HepG2 (cell line): ENCODE measurements around the gene RSPRY1. TPM values are rescaled to one million over a fixed set of nuclear protein-coding genes. Genes with fewer than 3 reads are reported as not detected.

Experiments used
- ATRX ChIP-seq: sonication (generic); formaldehyde crosslinking; IDR thresholded peaks from 2 replicates; pipeline ENCODE4 v1.4.0; 2020; ENCODE audit warnings: missing genetic modification reagents, borderline replicate concordance
- FOXJ3 ChIP-seq: sonication (generic); formaldehyde crosslinking; IDR thresholded peaks from 2 replicates; pipeline ENCODE4 v1.4.0; 2020; ENCODE audit warnings: missing genetic modification reagents, mild to moderate bottlenecking, borderline replicate concordance
- GABPB1 ChIP-seq: IDR thresholded peaks from 2 replicates; pipeline ENCODE4 v1.6.1; 2016; ENCODE audit warnings: mild to moderate bottlenecking, missing genetic modification reagents, moderate library complexity, missing compliant biosample characterization
- JARID2 ChIP-seq: sonication (generic); formaldehyde crosslinking; IDR thresholded peaks from 2 replicates; pipeline ENCODE4 v1.8.1; 2023; ENCODE audit warnings: missing genetic modification reagents, inconsistent platforms; ENCODE audit not compliant: insufficient replicate concordance
- JUNB ChIP-seq: sonication (generic); formaldehyde crosslinking; IDR thresholded peaks from 2 replicates; pipeline ENCODE4 v1.8.0; 2022; ENCODE audit warnings: missing genetic modification reagents, mild to moderate bottlenecking, borderline replicate concordance
- KDM4B ChIP-seq: sonication (generic); formaldehyde crosslinking; IDR thresholded peaks from 2 replicates; pipeline ENCODE4 v1.4.0; 2020; ENCODE audit warnings: missing genetic modification reagents
- KLF6 ChIP-seq: IDR thresholded peaks from 2 replicates; pipeline ENCODE4 v1.8.0; 2016; ENCODE audit warnings: missing biosample characterization, missing genetic modification reagents
- POLR2A ChIP-seq, 2 experiments: IDR thresholded peaks; 2 replicates each; pipeline ENCODE4 v1.6.1; 2011; ENCODE audit warnings: low read depth in 2 of 2, low read length in 2 of 2, mild to moderate bottlenecking in 1 of 2, moderate library complexity in 1 of 2; ENCODE audit not compliant: insufficient read depth in 1 of 2
- SP5 ChIP-seq: IDR thresholded peaks from 2 replicates; pipeline ENCODE4 v1.6.1; 2016; ENCODE audit warnings: low read depth, borderline replicate concordance
- TRAFD1 ChIP-seq: sonication (generic); formaldehyde crosslinking; IDR thresholded peaks from 2 replicates; pipeline ENCODE4 v1.5.1; 2020; ENCODE audit warnings: missing genetic modification reagents, mild to moderate bottlenecking, borderline replicate concordance
- ZBTB10 ChIP-seq: sonication (generic); formaldehyde crosslinking; IDR thresholded peaks from 2 replicates; pipeline ENCODE4 v1.4.0; 2020; ENCODE audit warnings: missing genetic modification reagents, borderline replicate concordance
- ZFX ChIP-seq: sonication (generic); formaldehyde crosslinking; IDR thresholded peaks from 2 replicates; pipeline ENCODE4 v1.4.0; 2020; ENCODE audit warnings: mild to moderate bottlenecking, low read depth, missing genetic modification reagents, moderate library complexity
- ZNF207 ChIP-seq: fragments of 450-650 bp; IDR thresholded peaks from 2 replicates; pipeline ENCODE4 v1.6.1; 2016; ENCODE audit warnings: antibody characterized with exemption, borderline replicate concordance
- ZNF615 ChIP-seq: sonication (generic); formaldehyde crosslinking; IDR thresholded peaks from 2 replicates; pipeline ENCODE4 v1.5.0; 2020; ENCODE audit warnings: mild to moderate bottlenecking, missing genetic modification reagents, borderline replicate concordance
- ZNF83 ChIP-seq: sonication (generic); formaldehyde crosslinking; IDR thresholded peaks from 2 replicates; pipeline ENCODE4 v1.4.0; 2020; ENCODE audit warnings: missing genetic modification reagents, mild to moderate bottlenecking, borderline replicate concordance
- ZSCAN9 ChIP-seq: IDR thresholded peaks from 2 replicates; pipeline ENCODE4 v1.6.1; 2016; ENCODE audit warnings: borderline replicate concordance
- polyA plus RNA-seq, 8 experiments: library from polyadenylated mRNA; depleted of rRNA in 3 of 8; stranded (reverse) in 7 of 8; unstranded in 1 of 8; fragments of >200 nt; fragmentation: Illumina TruSeq in 4 of 8; extraction: Trizol in 4 of 8; gene quantifications; 2 replicates each; pipeline versions ENCODE4 v1.2.1 to v1.2.3, GENCODE V29; 2011 to 2016; ENCODE audit warnings: low read depth in 4 of 8, missing spikeins in 1 of 8, mixed read lengths in 1 of 8; ENCODE audit not compliant: insufficient read depth in 1 of 8
- total RNA-seq, 5 experiments: library from RNA; depleted of rRNA; stranded (reverse); fragments of >200 nt; fragmentation: Illumina TruSeq; extraction: Trizol; gene quantifications; 2 replicates each; pipeline ENCODE4 v1.2.3, GENCODE V29; 2016; ENCODE audit warnings: low read depth in 1 of 5
- TF ChIP-seq, protein P1 (sequence below): sonication (generic); formaldehyde crosslinking; IDR thresholded peaks from 2 replicates; pipeline ENCODE4 v1.4.0; 2020; ENCODE audit warnings: missing genetic modification reagents
- TF ChIP-seq, protein P2 (sequence below): IDR thresholded peaks from 2 replicates; pipeline ENCODE4 v1.6.1; 2016; ENCODE audit warnings: control low read depth
- TF ChIP-seq, protein P3 (sequence below): sonication (generic); formaldehyde crosslinking; IDR thresholded peaks from 2 replicates; pipeline ENCODE4 v1.4.0; 2020; ENCODE audit warnings: missing genetic modification reagents

RSPRY1 gene
- total and polyA plus RNA-seq, 2 of the 13 experiments (the other 11 are each of a cell fraction or from before 2014, with no cell fraction given), result 53.4 to 61.0 TPM

GRCh38 chr16:57185945-57186871 lies at the start of gene RSPRY1, which contains the start of gene PSME3IP1 (continued):
- peak; percentile 82 for TF ChIP-seq ZFX (CRISPR knock-in tag)
- no peak for TF ChIP-seq JUNB (CRISPR knock-in tag)
- TF ChIP-seq ATRX (CRISPR knock-in tag), result no peak
- TF ChIP-seq ZNF615 (CRISPR knock-in tag), result no peak
- no peak for TF ChIP-seq KDM4B
- TF ChIP-seq, protein P1, sequence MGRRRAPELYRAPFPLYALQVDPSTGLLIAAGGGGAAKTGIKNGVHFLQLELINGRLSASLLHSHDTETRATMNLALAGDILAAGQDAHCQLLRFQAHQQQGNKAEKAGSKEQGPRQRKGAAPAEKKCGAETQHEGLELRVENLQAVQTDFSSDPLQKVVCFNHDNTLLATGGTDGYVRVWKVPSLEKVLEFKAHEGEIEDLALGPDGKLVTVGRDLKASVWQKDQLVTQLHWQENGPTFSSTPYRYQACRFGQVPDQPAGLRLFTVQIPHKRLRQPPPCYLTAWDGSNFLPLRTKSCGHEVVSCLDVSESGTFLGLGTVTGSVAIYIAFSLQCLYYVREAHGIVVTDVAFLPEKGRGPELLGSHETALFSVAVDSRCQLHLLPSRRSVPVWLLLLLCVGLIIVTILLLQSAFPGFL, result no peak
- TF ChIP-seq SP5 (CRISPR knock-in tag), result peak; percentile 58; the same call in 1 of the 2 replicates
- TF ChIP-seq, protein P2, sequence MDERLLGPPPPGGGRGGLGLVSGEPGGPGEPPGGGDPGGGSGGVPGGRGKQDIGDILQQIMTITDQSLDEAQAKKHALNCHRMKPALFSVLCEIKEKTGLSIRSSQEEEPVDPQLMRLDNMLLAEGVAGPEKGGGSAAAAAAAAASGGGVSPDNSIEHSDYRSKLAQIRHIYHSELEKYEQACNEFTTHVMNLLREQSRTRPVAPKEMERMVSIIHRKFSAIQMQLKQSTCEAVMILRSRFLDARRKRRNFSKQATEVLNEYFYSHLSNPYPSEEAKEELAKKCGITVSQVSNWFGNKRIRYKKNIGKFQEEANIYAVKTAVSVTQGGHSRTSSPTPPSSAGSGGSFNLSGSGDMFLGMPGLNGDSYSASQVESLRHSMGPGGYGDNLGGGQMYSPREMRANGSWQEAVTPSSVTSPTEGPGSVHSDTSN, result no peak; the same call in 1 of the 2 replicates
- peak; percentile 75 to 94 for TF ChIP-seq POLR2A (IDR thresholded peaks at IDR 0.05; ENCODE audit: insufficient read depth in 1 of 2, low read depth in 2 of 2, low read length in 2 of 2)
- TF ChIP-seq TRAFD1 (CRISPR knock-in tag), result no peak
- no peak for TF ChIP-seq JARID2
- TF ChIP-seq, protein P3, sequence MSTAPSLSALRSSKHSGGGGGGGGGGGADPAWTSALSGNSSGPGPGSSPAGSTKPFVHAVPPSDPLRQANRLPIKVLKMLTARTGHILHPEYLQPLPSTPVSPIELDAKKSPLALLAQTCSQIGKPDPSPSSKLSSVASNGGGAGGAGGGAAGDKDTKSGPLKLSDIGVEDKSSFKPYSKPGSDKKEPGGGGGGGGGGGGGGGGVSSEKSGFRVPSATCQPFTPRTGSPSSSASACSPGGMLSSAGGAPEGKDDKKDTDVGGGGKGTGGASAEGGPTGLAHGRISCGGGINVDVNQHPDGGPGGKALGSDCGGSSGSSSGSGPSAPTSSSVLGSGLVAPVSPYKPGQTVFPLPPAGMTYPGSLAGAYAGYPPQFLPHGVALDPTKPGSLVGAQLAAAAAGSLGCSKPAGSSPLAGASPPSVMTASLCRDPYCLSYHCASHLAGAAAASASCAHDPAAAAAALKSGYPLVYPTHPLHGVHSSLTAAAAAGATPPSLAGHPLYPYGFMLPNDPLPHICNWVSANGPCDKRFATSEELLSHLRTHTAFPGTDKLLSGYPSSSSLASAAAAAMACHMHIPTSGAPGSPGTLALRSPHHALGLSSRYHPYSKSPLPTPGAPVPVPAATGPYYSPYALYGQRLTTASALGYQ, result peak; percentile 17
- TF ChIP-seq ZBTB10, result no peak
- peak; percentile 7; the same call in 1 of the 2 replicates for TF ChIP-seq FOXJ3 (CRISPR knock-in tag)
- TF ChIP-seq ZSCAN9 (CRISPR knock-in tag), result peak; percentile 28
- TF ChIP-seq ZNF207, result peak; percentile 99; the same call in 1 of the 2 replicates
- peak; percentile 75; the same call in 1 of the 2 replicates for TF ChIP-seq KLF6 (CRISPR knock-in tag)
- peak; percentile 92 for TF ChIP-seq GABPB1 (CRISPR knock-in tag)
- peak; percentile 78; the same call in 1 of the 2 replicates for TF ChIP-seq ZNF83 (CRISPR knock-in tag)
